Daoy (cell line): ENCODE data around the gene BBIP1. TPM values are rescaled to one million over a fixed set of nuclear protein-coding genes. Genes with fewer than 3 reads are reported as not detected.

Experiments
- total RNA-seq: library from RNA; depleted of rRNA; stranded (reverse); fragments of >200 nt; shearing (Covaris generic); gene quantifications from 2 replicates; pipeline ENCODE4 v1.2.3, GENCODE V29; 2014; rRNA removed

Gene BBIP1
- total RNA-seq, 1 experiment from 2014 or later, result 13.2 TPM

Other genes starting within 250 kb of the BBIP1 start
- gene PDCD4, start 47.3 kb downstream of the BBIP1 start, total RNA-seq, result 13.3 and 19.9 TPM in 2 replicates
- 11.7 and 15.3 TPM in 2 replicates for gene SHOC2, start 424 bp upstream of the BBIP1 start, total RNA-seq
- gene ADRA2A, start 157.8 kb upstream of the BBIP1 start, total RNA-seq, result not detected in 2 replicates